GM21390 (cell line): ENCODE results near the gene CHRNA4.
"Not testable (repeated sequence)": the region's sequence is repeated elsewhere in the genome, so short reads cannot be mapped to it uniquely, and the experiment has no call there.

Experiments
- ATAC-seq: cut with Tn5 transposase; IDR thresholded peaks from one replicate; pipeline ENCODE4 v1.9.1; 2021; ENCODE audit not compliant: unreplicated experiment

The CHRNA4 gene

DNA sequence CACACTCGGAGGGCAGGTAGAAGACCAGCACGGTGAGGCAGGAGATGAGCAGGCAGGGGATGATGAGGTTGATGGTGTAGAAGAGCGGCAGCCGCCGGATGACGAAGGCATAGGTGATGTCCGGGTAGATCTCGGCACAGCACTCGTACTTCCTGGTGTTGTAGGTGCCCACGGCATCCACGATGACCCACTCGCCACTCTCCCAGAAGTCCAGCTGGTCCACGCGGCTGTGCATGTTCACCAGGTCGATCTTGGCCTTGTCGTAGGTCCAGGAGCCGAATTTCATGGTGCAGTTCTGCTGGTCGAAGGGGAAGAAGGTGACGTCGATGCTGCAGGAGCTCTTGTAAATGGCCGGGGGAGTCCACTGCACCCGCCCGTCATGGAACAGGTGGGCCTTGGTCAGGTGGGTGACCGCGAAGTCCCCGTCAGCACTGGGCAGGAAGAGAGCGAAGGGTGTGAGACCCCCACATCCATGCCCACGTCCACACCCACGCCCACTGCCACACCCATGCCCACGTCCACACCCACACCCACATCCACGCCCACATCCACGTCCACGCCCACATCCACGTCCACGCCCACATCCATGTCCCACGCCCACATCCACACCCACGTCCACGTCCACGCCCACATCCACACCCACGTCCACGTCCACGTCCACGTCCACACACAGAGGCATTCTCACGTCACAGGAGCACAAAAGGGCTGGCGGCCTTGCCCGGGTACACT is 10.4 kb downstream of the CHRNA4 start:
- ATAC-seq: no peak

GRCh38 chr20:63350196-63350595 is 11.0 kb downstream of the CHRNA4 start:
- ATAC-seq: no peak

GRCh38 chr20:63349516-63349895 is 11.6 kb downstream of the CHRNA4 start:
- ATAC-seq: no peak

DNA sequence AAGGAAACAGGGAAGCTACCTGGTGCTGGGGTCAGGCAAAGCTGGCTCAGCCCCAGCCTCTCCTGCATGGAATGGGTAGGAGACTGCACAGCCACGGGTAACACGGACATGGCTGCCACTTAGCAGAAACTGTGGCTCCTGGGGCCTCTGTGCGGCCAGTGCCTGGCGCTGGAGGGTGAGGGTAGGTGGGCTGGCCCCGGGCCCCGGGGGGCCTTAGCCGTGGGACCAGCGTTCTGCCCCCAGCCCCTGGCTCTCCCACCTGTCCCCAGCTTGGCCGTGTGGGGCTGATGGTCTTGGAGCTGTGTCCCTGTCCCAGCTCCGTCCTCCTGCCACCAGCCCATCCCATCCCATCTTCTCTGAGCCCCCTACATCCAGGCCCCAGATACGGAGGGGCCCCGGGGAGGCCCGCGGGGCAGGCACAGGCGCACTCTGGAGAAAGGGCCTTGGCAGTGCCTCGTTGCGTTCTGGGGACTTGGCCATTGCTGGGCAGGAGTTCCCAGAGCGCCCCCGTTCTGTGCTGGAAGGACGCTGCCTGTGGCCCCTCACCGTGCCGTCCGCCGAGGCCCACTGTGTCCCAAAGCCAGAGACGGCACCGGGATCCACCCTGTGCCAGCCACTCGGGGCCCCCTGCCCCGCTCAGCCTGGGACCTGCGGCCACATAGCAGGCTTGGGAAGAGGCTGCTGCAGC is 12.2 kb downstream of the CHRNA4 start:
- ATAC-seq: no peak

GRCh38 chr20:63347950-63348827 is 13.0 kb downstream of the CHRNA4 start:
- no peak for ATAC-seq

DNA sequence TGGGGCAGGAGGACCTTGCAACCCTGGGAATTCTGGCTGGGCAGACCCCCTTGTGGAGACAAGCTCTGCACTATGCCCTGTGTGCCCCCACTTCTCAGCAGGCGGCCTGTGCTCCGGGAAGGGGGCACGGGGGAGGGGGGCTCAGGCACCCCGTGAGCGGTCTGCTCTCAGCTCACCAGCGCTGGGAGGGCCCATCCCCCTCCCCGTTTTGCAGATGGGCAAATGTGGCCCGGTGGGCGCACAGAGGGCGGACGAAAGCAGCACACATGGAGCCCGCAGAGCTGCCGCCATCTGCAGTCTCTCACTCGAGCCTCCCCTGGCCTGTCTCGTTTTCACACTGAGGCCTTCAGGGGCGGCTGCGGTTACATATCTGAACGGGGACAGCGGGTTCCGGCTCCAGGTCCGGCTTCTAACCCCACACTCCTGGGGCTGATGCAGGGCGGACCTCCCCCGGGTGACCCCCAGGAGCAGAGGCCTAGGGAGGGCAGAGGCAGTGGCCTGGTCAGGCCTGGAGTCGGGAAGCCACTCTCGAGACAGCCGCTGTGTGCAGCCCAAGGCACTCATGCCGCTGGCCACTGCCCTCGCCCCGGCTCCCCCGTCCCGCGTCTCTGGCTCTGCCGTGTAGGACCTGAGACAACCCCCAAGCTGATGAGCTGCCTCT is 13.9 kb downstream of the CHRNA4 start:
- no peak for ATAC-seq

DNA sequence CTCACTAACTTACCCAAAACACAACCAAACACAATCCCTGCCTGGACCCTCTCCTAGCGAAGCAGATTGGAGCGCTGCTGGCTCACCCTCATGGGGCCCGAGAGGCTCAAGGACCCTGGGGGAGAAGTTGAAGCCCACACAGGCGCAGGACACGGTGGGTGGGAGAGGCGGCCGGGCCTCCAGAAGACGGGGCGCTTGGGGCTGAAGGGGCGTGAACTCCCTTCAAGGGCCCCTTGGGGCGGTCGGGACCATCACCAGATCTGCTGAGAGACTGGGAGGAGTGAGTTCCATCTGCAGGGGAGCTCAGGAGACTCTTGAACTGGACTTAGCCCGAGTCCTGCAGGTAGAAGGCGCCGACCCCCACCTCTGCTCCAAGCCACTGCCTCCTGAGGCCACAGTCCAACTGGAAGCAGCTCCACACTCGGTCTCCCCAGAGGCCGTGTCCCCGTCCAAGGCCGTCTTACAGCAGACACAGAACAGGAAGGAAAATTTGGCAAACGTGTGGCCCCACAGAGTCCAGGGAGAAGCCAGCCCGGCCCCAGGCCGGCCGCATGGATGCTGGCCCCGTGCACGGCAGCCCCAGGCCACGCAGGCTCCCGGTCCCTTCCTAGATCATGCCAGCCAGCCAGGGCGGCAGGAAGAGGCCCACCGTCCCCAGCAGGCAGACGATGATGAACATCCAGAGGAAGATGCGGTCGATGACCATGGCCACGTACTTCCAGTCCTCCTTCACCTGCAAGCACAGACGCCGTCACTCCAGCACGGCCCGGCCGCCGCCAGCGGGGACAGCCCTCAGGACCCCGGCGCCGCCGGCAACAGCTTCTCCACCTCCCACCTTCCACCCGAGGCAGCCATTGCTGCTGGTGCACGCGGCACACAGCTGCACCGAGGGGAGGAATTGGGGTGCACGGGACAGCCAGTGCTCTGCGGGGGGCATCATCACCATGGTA is 14.7 kb downstream of the CHRNA4 start:
- no peak for ATAC-seq

DNA sequence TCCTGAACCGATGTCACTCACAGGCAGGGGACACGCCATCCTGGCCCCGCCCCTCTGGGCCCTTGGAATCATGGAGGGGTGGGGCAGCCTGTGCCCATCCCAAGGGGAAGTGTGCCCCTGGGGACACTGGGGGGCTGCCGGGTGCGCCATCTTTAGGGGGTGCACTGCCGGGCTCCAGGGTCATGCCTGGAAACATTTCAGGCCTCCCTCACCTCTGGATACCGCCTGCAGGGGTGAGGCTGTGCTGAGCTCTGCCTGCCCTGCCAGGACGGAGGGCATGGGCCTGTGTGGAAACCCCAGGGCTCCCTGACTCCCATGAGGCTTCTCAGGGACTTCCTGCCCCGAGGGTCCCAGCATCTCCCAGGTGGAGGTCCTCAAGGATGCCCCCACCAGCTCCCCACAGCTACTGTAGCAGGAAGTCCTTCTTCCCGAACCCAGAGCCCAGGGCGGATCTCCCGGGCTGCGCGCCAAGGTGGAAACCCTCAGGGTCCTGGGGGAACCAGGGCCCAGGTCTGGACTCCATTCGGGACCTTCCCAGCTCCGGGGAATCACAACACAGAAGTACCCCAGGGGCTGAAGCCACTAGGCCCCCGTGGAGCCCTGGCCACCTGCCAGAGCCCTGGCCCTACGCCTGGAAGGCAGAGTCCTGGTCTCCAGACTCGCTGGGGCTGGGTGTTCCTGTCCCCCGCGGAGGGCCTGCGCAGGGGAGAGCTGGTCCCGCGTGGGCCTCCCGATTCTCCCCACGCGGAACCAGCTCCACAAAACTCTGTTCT is 15.6 kb downstream of the CHRNA4 start:
- ATAC-seq: no peak

DNA sequence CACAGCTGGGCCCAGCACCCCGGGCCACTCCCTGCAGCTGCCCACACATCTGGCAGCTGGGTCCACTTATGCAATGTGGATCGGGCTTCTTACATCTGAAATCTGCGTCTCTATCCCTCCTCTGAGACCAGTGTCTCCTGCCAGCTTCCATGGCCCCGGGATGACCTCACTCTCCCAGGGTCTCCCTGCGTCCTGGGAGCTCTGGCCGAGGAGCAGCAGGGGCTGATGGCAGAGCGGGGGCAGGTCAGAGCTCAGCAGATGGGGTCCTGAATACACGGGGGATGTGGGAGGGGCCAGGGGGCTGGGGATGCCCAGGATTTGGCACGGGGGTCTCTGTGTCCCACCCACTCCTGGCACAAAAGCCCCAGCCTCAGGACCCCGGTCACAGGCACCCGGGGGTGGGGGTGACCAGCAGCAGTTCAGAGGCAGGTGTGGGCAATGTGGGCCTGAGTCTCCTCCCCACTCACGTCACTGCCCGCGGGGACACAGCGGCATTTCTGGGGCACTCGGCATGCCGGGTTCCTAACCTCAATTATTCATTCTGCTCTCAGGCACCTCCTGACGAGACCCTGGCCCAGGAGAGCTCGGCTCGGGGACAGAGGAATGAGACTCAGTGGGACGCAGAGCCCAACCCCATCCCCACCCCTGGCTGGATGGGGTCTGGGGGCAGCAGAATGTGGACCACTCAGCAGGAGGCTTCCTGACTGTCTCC is 16.4 kb downstream of the CHRNA4 start:
- no peak for ATAC-seq

GRCh38 chr20:63343460-63344445 is 17.4 kb downstream of the CHRNA4 start:
- ATAC-seq: no peak

DNA sequence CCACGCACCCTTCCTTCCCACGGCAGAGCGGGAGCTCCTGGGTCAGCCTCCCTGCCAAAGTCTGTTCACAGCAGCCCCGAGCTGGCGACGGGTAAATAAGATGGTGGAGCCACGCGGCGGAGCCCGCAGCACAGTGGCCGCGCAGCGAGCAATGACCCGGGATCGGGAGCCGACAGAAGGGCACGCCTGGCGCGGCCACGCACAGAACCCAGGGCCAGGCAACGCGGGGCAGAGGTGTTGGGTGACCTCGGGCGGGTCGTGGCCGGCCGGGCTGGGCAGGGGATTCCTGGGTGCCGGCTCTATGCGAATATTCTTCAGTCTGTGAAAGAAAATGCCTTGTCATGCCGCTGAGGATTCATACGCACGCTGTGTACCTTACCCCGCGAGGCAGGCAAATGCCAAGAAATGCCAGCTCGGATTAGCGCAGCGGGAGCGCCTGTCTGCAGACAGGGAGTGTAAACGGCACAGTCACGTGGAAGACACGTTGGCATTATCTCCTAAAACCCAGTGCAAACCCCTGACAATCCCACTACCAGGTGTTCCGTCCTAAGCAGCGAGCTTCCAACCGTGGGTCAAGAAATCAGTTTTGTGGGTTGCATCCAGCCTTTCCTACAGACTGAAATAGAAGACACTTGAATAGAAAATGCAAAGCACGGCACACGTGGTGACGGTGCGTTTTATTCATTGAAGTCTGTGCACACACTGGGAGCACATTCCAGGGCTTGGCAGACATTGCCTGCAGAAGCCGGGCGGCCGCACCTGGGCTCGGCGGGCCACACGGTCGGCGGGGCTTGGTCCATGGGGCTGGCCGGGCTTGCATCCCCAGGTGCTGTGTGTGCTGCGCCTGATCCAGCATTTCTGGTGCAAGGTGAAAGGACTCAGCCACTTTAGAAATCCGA is 18.3 kb downstream of the CHRNA4 start:
- no peak for ATAC-seq

DNA sequence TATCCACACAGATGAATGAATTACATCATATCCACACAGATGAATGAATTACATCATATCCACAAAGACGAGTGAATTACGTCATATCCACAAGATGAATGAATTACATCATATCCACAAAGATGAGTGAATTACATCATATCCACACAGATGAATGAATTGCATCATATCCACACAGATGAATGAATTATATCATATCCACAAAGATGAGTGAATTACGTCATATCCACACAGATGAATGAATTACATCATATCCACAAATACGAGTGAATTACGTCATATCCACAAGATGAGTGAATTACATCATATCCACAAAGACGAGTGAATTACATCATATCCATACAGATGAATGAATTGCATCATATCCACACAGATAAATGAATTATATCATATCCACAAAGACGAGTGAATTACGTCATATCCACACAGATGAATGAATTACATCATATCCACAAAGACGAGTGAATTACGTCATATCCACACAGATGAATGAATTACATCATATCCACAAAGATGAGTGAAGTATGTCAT is 20.9 kb downstream of the CHRNA4 start:
- not testable (repeated sequence) for ATAC-seq

- ATAC-seq: not testable (repeated sequence)
These were observed 21.7 kb downstream of the CHRNA4 start for GRCh38 chr20:63339154-63340094.

- ATAC-seq: no peak
These were observed 23.2 kb downstream of the CHRNA4 start for GRCh38 chr20:63337786-63338420.
